Retinal pigment epithelial cell (primary cell): ENCODE results near the gene TRAK2.

ENCODE experiments used
- DNase-seq: peaks from one replicate; pipeline ENCODE4 v3.0.0-alpha.2; 2010; ENCODE audit warnings: low read depth
- H3K4me3 ChIP-seq: 2 replicates; pipeline ENCODE4 v1.5.1; 2011; ENCODE audit warnings: mild to moderate bottlenecking, low read length, control low read depth, moderate library complexity
- TF ChIP-seq, protein P1 (sequence below): conservative IDR thresholded peaks from 2 replicates; pipeline ENCODE4 v1.5.1; 2011; ENCODE audit warnings: low read depth, low read length, control low read depth, inconsistent platforms

TRAK2 gene

DNA sequence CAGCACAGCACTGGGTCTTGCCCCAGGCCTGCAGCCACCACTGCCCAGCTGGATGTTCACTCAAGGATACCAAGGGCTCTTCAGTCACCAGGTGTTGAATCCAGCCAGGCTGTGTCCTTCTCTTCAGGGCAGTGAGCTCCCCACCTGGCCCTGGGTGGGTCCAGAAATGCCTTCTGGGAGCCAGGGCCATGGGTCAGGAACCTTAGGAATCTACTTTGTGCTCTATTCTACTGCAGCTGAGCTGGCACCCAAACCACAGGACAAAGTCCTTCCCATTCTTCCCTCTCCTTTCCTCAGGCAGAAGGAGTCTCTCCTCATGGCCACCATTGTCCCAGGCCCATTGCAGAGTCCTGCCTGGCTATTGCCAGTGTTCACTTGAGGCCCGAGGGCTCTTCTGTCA lies 13.3 kb upstream of the TRAK2 start:
- TF ChIP-seq, protein P1, sequence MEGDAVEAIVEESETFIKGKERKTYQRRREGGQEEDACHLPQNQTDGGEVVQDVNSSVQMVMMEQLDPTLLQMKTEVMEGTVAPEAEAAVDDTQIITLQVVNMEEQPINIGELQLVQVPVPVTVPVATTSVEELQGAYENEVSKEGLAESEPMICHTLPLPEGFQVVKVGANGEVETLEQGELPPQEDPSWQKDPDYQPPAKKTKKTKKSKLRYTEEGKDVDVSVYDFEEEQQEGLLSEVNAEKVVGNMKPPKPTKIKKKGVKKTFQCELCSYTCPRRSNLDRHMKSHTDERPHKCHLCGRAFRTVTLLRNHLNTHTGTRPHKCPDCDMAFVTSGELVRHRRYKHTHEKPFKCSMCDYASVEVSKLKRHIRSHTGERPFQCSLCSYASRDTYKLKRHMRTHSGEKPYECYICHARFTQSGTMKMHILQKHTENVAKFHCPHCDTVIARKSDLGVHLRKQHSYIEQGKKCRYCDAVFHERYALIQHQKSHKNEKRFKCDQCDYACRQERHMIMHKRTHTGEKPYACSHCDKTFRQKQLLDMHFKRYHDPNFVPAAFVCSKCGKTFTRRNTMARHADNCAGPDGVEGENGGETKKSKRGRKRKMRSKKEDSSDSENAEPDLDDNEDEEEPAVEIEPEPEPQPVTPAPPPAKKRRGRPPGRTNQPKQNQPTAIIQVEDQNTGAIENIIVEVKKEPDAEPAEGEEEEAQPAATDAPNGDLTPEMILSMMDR = no peak
- no peak overlapping the region for H3K4me3 ChIP-seq
- DNase-seq = no peak

DNA sequence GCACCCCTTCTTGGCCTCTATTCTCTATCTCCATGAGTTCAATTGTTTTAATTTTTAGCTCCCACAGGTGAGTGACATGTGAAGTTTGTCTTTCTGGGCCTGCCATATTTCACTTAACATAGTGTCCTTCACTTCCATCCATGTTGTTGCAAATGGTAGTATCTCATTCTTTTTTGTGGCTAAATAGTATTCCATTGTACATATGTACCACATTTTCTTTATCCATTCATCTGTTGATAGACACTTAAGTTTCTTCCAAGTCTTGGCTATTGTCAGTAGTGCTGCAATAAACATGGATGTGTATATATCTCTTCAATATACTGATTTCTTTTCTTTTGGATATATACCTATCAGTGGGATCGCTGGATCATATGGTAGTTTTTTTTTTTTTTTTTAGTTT lies 9.3 kb upstream of the TRAK2 start:
- no peak for DNase-seq
- no peak overlapping the region for H3K4me3 ChIP-seq
- TF ChIP-seq, protein P1 = no peak

DNA sequence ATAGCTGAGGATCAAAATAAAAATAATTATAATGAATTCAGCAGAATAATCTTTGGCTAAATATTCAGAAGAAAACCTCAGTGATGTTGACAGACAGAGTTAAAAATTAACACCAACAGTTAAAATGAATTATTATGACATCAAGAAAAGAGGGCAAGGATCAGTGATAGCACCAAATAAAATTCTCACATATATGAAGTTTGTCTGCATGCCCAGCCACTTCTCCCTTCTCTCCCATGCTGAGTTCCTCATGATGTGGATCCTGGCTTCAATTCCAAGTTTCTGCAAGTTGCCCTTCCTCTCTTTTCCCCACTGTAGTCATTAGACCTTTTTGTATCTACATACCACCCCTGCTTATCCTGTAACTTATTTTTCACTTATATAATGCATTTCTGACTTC lies 7.1 kb upstream of the TRAK2 start:
- TF ChIP-seq, protein P1 = no peak
- H3K4me3 ChIP-seq = no peak overlapping the region
- DNase-seq = no peak

DNA sequence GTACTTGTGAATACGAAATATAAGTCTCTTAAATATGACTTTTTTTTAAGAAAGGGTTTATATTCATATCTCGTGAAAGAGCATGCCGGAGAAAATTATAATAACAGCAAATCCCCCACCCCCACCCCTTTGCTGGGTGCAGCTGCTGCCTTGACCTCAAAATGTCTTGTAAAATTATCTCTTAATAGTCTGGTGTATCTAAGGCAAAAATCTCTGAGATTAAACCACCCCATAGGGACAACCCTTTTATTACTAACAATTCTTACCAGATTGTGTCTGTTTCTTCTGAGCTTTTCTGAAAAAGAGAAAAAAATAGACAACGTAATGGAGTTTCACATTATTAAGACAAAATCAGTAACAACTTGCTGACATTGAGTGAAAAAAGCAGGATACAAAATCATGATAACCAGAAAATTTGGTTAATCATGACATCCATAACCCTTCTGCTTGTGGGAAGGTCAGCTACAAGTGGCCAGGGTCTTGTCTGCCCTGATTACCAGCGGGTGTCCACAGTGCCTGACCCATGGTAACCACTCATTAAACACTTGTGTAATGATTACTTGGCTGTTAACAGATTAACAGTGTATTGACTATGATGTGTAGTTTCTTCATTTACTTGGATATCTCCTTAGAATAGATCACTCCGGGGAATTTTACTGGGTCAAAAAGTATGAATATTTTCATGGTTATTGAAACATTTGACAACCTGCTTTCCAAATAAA lies 1.8 kb upstream of the TRAK2 start:
- peak overlapping the region; percentile 98 for H3K4me3 ChIP-seq
- DNase-seq = no peak
- TF ChIP-seq, protein P1 = no peak

DNA sequence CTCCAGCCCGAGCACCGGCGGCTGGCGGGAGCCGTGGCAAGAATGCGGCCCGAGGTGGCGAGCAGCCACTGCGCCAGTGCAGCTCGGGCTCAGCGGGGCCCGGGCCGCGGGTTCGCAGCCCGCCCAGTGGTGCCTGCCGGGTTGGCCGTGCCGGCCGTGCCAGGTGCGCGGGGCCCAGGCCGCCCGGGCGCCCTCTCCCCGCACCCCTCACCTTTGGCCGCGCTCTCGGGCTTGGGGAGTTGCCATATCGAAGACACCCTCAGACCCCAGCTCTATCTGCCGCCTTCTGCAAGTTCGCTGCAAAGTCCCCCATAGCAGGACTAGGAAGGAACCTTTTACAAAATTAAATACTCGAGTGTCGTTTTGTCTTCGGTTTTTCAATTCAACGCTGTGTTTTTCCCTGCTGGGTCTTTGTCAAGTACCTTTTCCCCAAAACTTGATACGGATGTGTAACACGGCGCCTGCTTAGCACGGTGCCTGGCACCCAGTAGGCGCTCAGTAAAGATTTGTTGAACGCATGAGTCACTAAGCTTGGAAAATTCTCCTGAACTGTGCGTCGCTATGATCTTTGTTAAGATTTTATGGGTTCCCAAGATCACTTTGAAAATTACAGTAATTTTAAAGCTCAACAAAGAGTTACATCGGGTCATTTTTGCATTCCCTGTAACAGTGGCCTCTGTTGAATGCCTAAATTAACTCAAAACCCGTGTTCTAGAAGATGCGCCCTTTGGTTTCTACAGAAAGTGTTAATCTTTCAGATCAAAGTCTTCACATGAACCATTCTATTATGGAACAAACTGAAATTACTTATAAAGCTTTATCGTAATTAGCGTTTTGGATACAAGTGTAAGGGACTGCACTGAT lies 1.0 kb upstream of the TRAK2 start:
- TF ChIP-seq, protein P1 = no peak
- DNase-seq = peak; percentile 36

DNA sequence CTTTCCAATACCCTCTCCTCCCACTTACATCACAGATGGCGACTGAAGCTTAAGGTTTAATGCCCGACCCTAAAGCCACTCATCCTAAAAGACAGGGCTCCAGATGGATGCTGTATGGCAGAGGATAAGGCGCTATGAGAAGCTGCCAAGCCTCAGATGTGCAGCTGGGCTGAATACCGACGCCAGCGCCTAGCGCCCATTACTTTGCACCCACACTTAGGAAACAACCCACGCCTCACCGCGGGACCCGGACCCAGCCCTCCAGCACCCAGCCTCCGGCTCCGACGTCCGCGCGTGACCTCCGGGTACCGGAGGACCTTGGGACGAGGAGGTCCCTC lies 335 bp downstream of the TRAK2 start:
- TF ChIP-seq, protein P1 = no peak
- DNase-seq = no peak
- peak overlapping the region; percentile 98 for H3K4me3 ChIP-seq

More for the DNA sequence above, 1.0 kb upstream of the TRAK2 start:
- H3K4me3 ChIP-seq = peak overlapping the region; percentile 98

DNA sequence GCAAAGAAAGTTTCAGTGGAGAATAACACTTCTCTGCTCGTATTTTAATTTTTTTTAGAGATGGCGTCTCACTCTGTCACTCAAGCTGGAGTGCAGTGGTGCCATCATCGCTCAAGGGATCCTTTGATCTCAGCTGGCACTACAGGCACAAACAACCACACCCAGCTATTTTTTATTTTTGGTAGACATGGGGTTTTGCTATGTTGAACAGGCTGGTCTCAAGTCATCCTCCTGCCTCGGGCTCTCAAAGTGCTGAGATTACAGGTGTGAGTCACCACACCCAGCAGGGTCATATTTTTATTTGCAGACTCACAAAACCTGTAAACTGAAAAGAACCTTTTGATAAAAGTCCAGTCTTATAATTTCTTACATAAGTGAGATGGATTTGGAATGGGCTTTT lies 2.6 kb downstream of the TRAK2 start:
- DNase-seq = no peak
- H3K4me3 ChIP-seq = no peak overlapping the region
- TF ChIP-seq, protein P1 = no peak
